ENCODE data around the gene OR52B4.
A peak's percentile ranks its signal among the peaks of the same experiment; 100 is the strongest.
"Not testable (repeated sequence)": the region's sequence is repeated elsewhere in the genome, so short reads cannot be mapped to it uniquely, and the experiment has no call there.

OR52B4 gene

DNA sequence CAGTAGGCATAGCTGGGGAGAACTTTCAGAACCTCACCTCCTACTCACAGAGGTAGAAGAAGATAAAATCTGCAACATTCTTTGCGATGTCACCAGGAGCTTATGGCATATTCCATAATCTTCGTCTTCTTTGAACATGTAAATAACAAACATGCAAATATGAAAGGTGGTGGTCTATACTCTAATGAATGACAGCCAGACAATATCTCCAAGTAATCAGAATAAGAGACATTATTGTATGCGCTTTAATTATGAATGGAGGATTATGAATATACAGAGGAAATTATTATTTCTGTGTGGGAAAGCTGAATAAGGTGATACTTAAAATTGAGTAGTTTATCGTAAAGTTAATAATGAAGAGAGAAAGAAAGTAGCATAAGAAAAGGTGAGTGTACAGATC lies at the start of gene OR52B4:
OR52B4 (minus strand) TSS at position 101 of the 400 bp plus-strand sequence; CDS start at position 10, 91 bp downstream.
- DNase-seq (ENCODE audit: low spot score), result no peak

GRCh38 chr11:4416816-4417215 lies 48.6 kb upstream of the OR52B4 start:
- DNase-seq (ENCODE audit: low spot score), result no peak

DNA sequence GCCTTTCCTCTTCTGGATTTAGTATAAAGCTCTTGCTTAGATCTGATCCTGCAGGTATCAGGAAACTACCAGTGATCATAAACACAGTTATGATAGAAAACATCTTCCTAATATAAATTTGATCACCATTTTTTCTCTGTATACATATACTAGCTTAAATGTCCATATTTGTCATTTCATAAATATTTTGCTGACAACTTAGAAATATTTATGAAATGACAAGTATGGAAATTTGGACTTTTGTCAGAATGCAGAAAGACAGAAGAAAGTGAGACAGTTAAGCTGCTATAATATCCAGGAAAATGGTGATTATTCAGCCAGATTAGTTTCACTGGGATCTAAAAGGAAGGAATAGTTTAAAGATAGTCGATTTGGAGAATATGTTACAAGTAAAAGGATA lies 48.1 kb upstream of the OR52B4 start:
- no peak for DNase-seq (ENCODE audit: low spot score)

- DNase-seq (ENCODE audit: low spot score), result not testable (repeated sequence)
These were observed 38.0 kb upstream of the OR52B4 start for GRCh38 chr11:4406206-4406605.

GRCh38 chr11:4393858-4394223 lies 25.7 kb upstream of the OR52B4 start:
- no peak for DNase-seq (ENCODE audit: low spot score)

GRCh38 chr11:4393209-4393857 lies 25.1 kb upstream of the OR52B4 start, which contains the start of gene TRIM21:
Gene TRIM21 (minus strand): TSS chr11:4393702. CDS start chr11:4390409, 3,293 bp downstream.
- DNase-seq (ENCODE audit: low spot score), result peak; percentile 88

- DNase-seq (ENCODE audit: low spot score), result no peak
These were observed 20.0 kb upstream of the OR52B4 start for GRCh38 chr11:4388221-4388620.

GRCh38 chr11:4385978-4386740 lies 18.0 kb upstream of the OR52B4 start:
- no peak for DNase-seq (ENCODE audit: low spot score)

- DNase-seq (ENCODE audit: low spot score), result no peak
These were observed 13.7 kb upstream of the OR52B4 start for GRCh38 chr11:4381901-4382300.

GRCh38 chr11:4375431-4376140 lies 7.4 kb upstream of the OR52B4 start:
- DNase-seq (ENCODE audit: low spot score), result no peak

GRCh38 chr11:4370166-4370565 lies 2.0 kb upstream of the OR52B4 start:
- no peak for DNase-seq (ENCODE audit: low spot score)

DNA sequence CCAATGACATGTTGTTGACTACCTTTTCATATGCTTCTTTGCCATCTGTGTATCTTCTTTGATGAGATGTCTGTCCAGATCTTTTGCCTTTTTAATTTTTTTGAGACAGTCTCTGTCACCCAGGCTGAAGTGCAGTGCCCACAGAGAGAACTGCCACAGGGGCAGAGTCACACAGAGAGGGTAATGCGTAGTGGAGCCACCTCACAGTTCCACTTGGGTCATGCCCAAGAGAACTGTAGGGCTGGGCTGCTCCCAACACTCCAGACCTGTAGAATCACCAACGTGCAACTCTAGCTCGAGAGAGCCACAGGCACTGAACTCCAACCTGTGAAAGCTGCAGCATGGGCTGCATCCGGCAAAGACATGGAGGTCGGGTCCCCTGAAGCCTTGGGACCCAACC lies 20.0 kb downstream of the OR52B4 start:
- not testable (repeated sequence) for DNase-seq (ENCODE audit: low spot score)

DNA sequence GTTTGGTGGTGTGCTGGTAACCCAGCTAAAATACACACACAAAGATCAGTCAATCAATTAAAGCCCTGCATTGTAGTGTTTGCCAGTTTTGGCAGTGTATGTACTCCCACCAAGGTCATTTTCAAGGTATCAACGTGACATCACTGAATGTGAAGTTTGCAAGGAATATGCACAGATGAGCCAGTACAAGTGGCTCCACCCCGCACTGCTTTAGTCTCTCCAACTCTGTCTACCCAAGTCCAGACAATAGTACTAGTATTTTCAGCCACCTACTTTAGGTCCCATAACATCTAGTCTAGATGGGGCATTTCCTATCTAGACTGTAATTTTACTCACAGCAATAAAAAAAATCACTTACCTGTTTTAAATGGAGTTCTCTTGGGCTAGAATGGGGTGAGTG lies 22.8 kb downstream of the OR52B4 start:
- not testable (repeated sequence) for DNase-seq (ENCODE audit: low spot score)

GRCh38 chr11:4334356-4334755 lies 33.8 kb downstream of the OR52B4 start:
- DNase-seq (ENCODE audit: low spot score), result not testable (repeated sequence)
